Measurements from ENCODE around the gene MAMDC4. TPM values are rescaled to one million over a fixed set of nuclear protein-coding genes. Genes with fewer than 3 reads are reported as not detected.

Gene MAMDC4
- total and polyA plus RNA-seq, 2 experiments from 2014 or later, result 1.7 to 6.8 TPM

DNA sequence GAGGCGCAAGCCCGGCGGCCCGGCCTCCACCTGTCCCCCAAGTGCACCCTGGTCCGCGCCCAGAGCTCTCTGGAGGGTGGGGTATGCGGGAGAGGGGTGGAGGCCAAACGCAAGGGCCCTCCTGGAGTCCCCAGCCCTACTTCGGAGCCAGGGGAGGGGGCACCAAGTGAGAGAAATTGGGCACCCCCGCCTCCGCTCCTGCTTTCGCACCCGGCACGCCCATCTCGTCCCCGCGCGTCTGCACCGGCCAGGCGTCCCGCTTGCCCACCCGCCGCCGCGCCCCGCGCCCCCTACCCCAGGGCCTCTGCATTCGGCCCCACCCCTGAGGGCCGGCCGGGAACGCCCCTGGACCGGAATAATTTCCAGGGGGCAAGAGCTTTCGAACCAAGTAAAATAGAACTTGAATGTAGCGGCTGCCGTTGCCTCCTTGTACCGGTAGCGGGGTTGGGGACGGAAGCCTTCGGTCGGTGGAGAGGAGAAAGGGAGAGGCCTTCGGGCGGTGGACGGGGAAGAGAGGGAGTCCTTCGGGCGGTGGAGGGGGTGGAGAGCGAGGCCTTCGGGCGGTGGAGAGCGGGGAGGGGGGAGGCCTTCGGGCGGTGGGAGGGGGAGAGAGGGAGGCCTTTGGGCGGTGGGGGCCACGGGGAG, 3.6 kb upstream of the MAMDC4 start (continued):
- TF ChIP-seq, protein P1, sequence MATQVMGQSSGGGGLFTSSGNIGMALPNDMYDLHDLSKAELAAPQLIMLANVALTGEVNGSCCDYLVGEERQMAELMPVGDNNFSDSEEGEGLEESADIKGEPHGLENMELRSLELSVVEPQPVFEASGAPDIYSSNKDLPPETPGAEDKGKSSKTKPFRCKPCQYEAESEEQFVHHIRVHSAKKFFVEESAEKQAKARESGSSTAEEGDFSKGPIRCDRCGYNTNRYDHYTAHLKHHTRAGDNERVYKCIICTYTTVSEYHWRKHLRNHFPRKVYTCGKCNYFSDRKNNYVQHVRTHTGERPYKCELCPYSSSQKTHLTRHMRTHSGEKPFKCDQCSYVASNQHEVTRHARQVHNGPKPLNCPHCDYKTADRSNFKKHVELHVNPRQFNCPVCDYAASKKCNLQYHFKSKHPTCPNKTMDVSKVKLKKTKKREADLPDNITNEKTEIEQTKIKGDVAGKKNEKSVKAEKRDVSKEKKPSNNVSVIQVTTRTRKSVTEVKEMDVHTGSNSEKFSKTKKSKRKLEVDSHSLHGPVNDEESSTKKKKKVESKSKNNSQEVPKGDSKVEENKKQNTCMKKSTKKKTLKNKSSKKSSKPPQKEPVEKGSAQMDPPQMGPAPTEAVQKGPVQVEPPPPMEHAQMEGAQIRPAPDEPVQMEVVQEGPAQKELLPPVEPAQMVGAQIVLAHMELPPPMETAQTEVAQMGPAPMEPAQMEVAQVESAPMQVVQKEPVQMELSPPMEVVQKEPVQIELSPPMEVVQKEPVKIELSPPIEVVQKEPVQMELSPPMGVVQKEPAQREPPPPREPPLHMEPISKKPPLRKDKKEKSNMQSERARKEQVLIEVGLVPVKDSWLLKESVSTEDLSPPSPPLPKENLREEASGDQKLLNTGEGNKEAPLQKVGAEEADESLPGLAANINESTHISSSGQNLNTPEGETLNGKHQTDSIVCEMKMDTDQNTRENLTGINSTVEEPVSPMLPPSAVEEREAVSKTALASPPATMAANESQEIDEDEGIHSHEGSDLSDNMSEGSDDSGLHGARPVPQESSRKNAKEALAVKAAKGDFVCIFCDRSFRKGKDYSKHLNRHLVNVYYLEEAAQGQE (IDR thresholded peaks at IDR 0.05; ENCODE audit: unreplicated experiment), result no peak

DNA sequence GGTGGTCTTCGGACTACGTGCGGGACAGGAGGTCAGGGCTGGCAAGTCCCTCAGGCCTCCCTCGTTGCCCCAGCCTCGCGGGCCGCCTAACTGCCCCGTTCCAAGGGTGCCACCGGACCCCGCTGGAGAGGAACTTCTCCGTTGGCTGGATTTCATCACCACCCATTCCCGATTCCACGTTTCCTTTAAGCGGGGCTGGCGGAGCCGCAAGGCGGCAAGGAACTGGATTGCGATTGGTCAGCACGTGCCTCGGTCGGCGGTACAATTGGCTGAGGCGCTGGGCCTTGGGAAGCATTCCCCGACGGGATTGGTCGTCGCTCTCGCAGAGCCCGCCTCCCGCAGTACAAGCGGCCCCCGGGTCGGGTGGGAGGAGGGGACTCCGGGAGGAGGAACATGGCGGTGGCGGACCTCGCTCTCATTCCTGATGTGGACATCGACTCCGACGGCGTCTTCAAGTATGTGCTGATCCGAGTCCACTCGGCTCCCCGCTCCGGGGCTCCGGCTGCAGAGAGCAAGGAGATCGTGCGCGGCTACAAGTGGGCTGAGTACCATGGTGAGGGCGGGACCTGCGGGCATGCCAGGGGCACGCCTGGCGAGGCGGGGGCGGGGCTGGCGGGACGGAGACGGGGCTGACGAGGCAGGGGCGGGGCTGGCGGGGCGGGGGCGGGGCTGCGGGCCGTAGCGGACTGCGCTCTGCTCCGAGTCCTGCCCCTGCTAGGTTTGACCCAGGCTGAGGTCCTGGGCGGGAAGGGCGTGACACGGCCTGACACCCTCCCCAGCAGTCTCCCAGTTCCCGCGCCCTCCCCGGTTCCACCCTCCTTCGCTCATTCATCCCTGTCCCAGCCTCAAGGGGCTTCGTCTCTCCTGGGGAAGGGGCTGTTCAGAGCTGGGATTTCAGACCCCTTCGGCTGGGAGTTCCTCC, 2.8 kb upstream of the MAMDC4 start, which contains the start of gene PHPT1:
Gene PHPT1, plus strand, starts transcription at position 372 of the 922 bp plus-strand sequence. Its CDS starts 22 bp downstream, at position 394.
- no peaks in the 10 kb centered on the region; the same call in 1 of the 2 replicates for H3K4me1 ChIP-seq (ENCODE audit: insufficient read depth)
- no peaks in the 10 kb centered on the region; the same call in 1 of the 2 replicates for H3K36me3 ChIP-seq (ENCODE audit: insufficient read depth)
- H4K20me1 ChIP-seq (replicated peaks; ENCODE audit: insufficient read depth), result 0 out of 2 replicates have a peak, but pooled peaks cover 3% of the 10 kb centered on the region
- H3F3A ChIP-seq (replicated peaks; ENCODE audit: low read depth), result 0 out of 2 replicates have a peak, but pooled peaks cover 5% of the 10 kb centered on the region
- peak within 1 kb of the TSS; percentile 95 for H3K27ac ChIP-seq (ENCODE audit: low read depth)
- ATAC-seq (peak; percentile 53), DNase-seq (ENCODE audit: low spot score) (peak; percentile 100)
- H2AFZ ChIP-seq, result no peak within 1 kb of the TSS
- peaks cover 29% of the 10 kb centered on the region for H3K27me3 Mint-ChIP-seq (ENCODE audit: insufficient read depth, low read depth, poor library complexity)
- H3K36me3 Mint-ChIP-seq (ENCODE audit: low read depth), result peaks cover 2% of the 10 kb centered on the region; the same call in 2 of the 3 replicates
- H3K4me1 Mint-ChIP-seq, result no peaks in the 10 kb centered on the region; the same call in 2 of the 3 replicates
- no peaks in the 10 kb centered on the region for H3K9me2 ChIP-seq (ENCODE audit: insufficient read depth)
- no peaks in the 10 kb centered on the region for H3K9me3 Mint-ChIP-seq
- peak within 1 kb of the TSS; percentile 88 for H3K4me3 ChIP-seq
- H3K79me2 ChIP-seq (replicated peaks; ENCODE audit: insufficient read depth), result no peaks in the 10 kb centered on the region
- peak within 1 kb of the TSS; percentile 93 for H3K4me3 Mint-ChIP-seq
- peaks cover 13% of the 10 kb centered on the region for H3K27me3 ChIP-seq (ENCODE audit: insufficient read depth)
- H3K27ac Mint-ChIP-seq, result peak within 1 kb of the TSS; percentile 96
- H3K4me2 ChIP-seq, result peak within 1 kb of the TSS; percentile 89
- TF ChIP-seq NANOG (IDR thresholded peaks at IDR 0.05; ENCODE audit: borderline replicate concordance) (no peak), JUNB (IDR thresholded peaks at IDR 0.05; ENCODE audit: unreplicated experiment) (no peak), CREB1 (CRISPR knock-in tag; IDR thresholded peaks at IDR 0.05; ENCODE audit: low read depth) (peak; percentile 62), ZNF331 (CRISPR knock-in tag; IDR thresholded peaks at IDR 0.05; ENCODE audit: low read depth) (no peak), EZH2 (IDR thresholded peaks at IDR 0.05; ENCODE audit: low read depth, unreplicated experiment) (no peak), POLR2AphosphoS5 (IDR thresholded peaks at IDR 0.05; ENCODE audit: low read depth) (peak; percentile 97)
- TF ChIP-seq, protein P2, sequence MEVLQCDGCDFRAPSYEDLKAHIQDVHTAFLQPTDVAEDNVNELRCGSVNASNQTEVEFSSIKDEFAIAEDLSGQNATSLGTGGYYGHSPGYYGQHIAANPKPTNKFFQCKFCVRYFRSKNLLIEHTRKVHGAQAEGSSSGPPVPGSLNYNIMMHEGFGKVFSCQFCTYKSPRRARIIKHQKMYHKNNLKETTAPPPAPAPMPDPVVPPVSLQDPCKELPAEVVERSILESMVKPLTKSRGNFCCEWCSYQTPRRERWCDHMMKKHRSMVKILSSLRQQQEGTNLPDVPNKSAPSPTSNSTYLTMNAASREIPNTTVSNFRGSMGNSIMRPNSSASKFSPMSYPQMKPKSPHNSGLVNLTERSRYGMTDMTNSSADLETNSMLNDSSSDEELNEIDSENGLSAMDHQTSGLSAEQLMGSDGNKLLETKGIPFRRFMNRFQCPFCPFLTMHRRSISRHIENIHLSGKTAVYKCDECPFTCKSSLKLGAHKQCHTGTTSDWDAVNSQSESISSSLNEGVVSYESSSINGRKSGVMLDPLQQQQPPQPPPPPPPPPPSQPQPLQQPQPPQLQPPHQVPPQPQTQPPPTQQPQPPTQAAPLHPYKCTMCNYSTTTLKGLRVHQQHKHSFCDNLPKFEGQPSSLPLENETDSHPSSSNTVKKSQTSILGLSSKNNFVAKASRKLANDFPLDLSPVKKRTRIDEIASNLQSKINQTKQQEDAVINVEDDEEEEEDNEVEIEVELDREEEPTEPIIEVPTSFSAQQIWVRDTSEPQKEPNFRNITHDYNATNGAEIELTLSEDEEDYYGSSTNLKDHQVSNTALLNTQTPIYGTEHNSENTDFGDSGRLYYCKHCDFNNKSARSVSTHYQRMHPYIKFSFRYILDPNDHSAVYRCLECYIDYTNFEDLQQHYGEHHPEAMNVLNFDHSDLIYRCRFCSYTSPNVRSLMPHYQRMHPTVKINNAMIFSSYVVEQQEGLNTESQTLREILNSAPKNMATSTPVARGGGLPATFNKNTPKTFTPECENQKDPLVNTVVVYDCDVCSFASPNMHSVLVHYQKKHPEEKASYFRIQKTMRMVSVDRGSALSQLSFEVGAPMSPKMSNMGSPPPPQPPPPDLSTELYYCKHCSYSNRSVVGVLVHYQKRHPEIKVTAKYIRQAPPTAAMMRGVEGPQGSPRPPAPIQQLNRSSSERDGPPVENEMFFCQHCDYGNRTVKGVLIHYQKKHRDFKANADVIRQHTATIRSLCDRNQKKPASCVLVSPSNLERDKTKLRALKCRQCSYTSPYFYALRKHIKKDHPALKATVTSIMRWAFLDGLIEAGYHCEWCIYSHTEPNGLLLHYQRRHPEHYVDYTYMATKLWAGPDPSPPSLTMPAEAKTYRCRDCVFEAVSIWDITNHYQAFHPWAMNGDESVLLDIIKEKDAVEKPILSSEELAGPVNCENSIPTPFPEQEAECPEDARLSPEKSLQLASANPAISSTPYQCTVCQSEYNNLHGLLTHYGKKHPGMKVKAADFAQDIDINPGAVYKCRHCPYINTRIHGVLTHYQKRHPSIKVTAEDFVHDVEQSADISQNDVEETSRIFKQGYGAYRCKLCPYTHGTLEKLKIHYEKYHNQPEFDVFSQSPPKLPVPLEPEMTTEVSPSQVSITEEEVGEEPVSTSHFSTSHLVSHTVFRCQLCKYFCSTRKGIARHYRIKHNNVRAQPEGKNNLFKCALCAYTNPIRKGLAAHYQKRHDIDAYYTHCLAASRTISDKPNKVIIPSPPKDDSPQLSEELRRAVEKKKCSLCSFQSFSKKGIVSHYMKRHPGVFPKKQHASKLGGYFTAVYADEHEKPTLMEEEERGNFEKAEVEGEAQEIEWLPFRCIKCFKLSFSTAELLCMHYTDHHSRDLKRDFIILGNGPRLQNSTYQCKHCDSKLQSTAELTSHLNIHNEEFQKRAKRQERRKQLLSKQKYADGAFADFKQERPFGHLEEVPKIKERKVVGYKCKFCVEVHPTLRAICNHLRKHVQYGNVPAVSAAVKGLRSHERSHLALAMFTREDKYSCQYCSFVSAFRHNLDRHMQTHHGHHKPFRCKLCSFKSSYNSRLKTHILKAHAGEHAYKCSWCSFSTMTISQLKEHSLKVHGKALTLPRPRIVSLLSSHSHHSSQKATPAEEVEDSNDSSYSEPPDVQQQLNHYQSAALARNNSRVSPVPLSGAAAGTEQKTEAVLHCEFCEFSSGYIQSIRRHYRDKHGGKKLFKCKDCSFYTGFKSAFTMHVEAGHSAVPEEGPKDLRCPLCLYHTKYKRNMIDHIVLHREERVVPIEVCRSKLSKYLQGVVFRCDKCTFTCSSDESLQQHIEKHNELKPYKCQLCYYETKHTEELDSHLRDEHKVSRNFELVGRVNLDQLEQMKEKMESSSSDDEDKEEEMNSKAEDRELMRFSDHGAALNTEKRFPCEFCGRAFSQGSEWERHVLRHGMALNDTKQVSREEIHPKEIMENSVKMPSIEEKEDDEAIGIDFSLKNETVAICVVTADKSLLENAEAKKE (CRISPR knock-in tag; IDR thresholded peaks at IDR 0.05), result no peak
- TF ChIP-seq, protein P3, sequence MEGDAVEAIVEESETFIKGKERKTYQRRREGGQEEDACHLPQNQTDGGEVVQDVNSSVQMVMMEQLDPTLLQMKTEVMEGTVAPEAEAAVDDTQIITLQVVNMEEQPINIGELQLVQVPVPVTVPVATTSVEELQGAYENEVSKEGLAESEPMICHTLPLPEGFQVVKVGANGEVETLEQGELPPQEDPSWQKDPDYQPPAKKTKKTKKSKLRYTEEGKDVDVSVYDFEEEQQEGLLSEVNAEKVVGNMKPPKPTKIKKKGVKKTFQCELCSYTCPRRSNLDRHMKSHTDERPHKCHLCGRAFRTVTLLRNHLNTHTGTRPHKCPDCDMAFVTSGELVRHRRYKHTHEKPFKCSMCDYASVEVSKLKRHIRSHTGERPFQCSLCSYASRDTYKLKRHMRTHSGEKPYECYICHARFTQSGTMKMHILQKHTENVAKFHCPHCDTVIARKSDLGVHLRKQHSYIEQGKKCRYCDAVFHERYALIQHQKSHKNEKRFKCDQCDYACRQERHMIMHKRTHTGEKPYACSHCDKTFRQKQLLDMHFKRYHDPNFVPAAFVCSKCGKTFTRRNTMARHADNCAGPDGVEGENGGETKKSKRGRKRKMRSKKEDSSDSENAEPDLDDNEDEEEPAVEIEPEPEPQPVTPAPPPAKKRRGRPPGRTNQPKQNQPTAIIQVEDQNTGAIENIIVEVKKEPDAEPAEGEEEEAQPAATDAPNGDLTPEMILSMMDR (conservative IDR thresholded peaks at IDR 0.05; ENCODE audit: low read depth in 2 of 2), result no peak

Measured in GM23338 (cell line).